ENCODE results near the gene PTPN11.
"Not testable (repeated sequence)": the region's sequence is repeated elsewhere in the genome, so short reads cannot be mapped to it uniquely, and the experiment has no call there.

Gene PTPN11

GRCh38 chr12:112515868-112516267, 97.1 kb downstream of the PTPN11 start:
- DNase-seq (ENCODE audit: low read depth): no peak
- H3K4me3 ChIP-seq (ENCODE audit: low read depth, low read length): no peak overlapping the region
- no peak for TF ChIP-seq CTCF (IDR thresholded peaks at IDR 0.05; ENCODE audit: low read depth, low read length, missing control alignments)

GRCh38 chr12:112517730-112518364, 99.1 kb downstream of the PTPN11 start:
- H3K4me3 ChIP-seq (ENCODE audit: low read depth, low read length): no peak overlapping the region
- DNase-seq (ENCODE audit: low read depth): no peak
- no peak for TF ChIP-seq CTCF (IDR thresholded peaks at IDR 0.05; ENCODE audit: low read depth, low read length, missing control alignments)

- no peak overlapping the region for H3K4me3 ChIP-seq (ENCODE audit: low read depth, low read length)
- no peak for TF ChIP-seq CTCF (IDR thresholded peaks at IDR 0.05; ENCODE audit: low read depth, low read length, missing control alignments)
- DNase-seq (ENCODE audit: low read depth): no peak
Observed at GRCh38 chr12:112518365-112518735, 99.6 kb downstream of the PTPN11 start.

GRCh38 chr12:112519841-112520340, 101.1 kb downstream of the PTPN11 start:
- DNase-seq (ENCODE audit: low read depth); H3K4me3 ChIP-seq (ENCODE audit: low read depth, low read length): not testable (repeated sequence)

GRCh38 chr12:112523856-112524255, 105.1 kb downstream of the PTPN11 start:
- H3K4me3 ChIP-seq (ENCODE audit: low read depth, low read length): no peak overlapping the region
- DNase-seq (ENCODE audit: low read depth): no peak
- no peak for TF ChIP-seq CTCF (IDR thresholded peaks at IDR 0.05; ENCODE audit: low read depth, low read length, missing control alignments)

GRCh38 chr12:112524269-112524668, 105.5 kb downstream of the PTPN11 start:
- DNase-seq (ENCODE audit: low read depth): no peak
- H3K4me3 ChIP-seq (ENCODE audit: low read depth, low read length): no peak overlapping the region
- TF ChIP-seq CTCF (IDR thresholded peaks at IDR 0.05; ENCODE audit: low read depth, low read length, missing control alignments): no peak

- no peak for TF ChIP-seq CTCF (IDR thresholded peaks at IDR 0.05; ENCODE audit: low read depth, low read length, missing control alignments)
- no peak overlapping the region for H3K4me3 ChIP-seq (ENCODE audit: low read depth, low read length)
- DNase-seq (ENCODE audit: low read depth): no peak
Observed at GRCh38 chr12:112524676-112525425, 106.1 kb downstream of the PTPN11 start.

Measured in GM12864 (cell line).